Progenitor cell of endocrine pancreas (in vitro differentiated cells): Measurements from ENCODE around the gene S100A7A. TPM values are rescaled to one million over a fixed set of nuclear protein-coding genes. Genes with fewer than 3 reads are reported as not detected.

Experiments used
- DNase-seq: peaks from one replicate; pipeline ENCODE4 v3.0.0; 2021; ENCODE audit warnings: low spot score; ENCODE audit not compliant: unreplicated experiment
- H3K27ac Mint-ChIP-seq: 2 replicates; pipeline ENCODE4 v1.8.0; 2021; ENCODE audit warnings: mild to moderate bottlenecking, moderate library complexity, mixed read lengths
- H3K27me3 Mint-ChIP-seq: 2 replicates; pipeline ENCODE4 v1.8.0; 2021; ENCODE audit warnings: mixed read lengths
- H3K36me3 Mint-ChIP-seq: 2 replicates; pipeline ENCODE4 v1.8.0; 2022; ENCODE audit warnings: mixed read lengths; ENCODE audit not compliant: insufficient read depth
- H3K4me1 Mint-ChIP-seq: 2 replicates; pipeline ENCODE4 v1.8.0; 2021; ENCODE audit warnings: low read depth, mixed read lengths
- H3K4me3 Mint-ChIP-seq: 2 replicates; pipeline ENCODE4 v1.8.0; 2021; ENCODE audit warnings: low read depth, mild to moderate bottlenecking, moderate library complexity, mixed read lengths
- H3K9me3 Mint-ChIP-seq: 2 replicates; pipeline ENCODE4 v1.8.0; 2021; ENCODE audit warnings: low read depth, mixed read lengths
- CTCF ChIP-seq: fragments of 200-600 bp; sonication (generic); IDR thresholded peaks from one replicate; pipeline ENCODE4 v1.5.0; 2021; ENCODE audit warnings: antibody characterized with exemption, mild to moderate bottlenecking; ENCODE audit not compliant: unreplicated experiment
- long read RNA-seq: library from polyadenylated mRNA; unstranded; transcript quantifications from one replicate; pipeline ENCODE4 v2.0.0, GENCODE V29; 2020
- total RNA-seq: library from RNA; stranded (reverse); gene quantifications from 2 replicates; pipeline ENCODE4 v1.2.1, GENCODE V29; 2021

S100A7A gene
- not detected in 2 replicates for total RNA-seq
- long read RNA-seq, result 0 reads

GRCh38 chr1:153415850-153416570, at the start of gene S100A7A:
Gene S100A7A, plus strand, starts transcription at chr1:153416520. Its CDS starts 1,563 bp downstream, at chr1:153418083.
- no peak for DNase-seq
- Mint-ChIP-seq H3K27ac (no peak within 1 kb of the TSS), H3K27me3 (peaks cover 20% of the 10 kb centered on the region), H3K9me3 (peaks cover 12% of the 10 kb centered on the region), H3K4me1 (no peaks in the 10 kb centered on the region), H3K36me3 (no peaks in the 10 kb centered on the region), H3K4me3 (no peak within 1 kb of the TSS)
- TF ChIP-seq CTCF, result no peak

DNA sequence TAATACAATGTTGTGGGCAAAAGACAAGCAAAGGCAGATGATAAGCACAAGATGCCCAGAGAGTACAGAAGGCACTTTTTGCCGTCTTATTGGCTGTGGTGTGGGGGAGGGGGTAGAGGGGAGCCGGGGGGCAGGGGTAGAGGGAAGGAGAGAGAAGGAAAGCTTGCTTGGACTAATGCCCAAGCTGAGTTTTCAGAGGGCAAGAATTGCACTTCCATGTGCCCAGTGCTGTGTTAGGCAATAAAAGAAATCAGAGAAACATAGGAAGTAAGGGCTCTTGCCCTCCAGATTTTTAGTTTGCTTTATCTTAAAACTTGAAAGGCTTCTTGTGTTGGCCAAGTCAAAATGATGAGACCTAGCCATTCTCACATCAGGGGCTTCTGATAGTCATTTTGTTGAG, 49.2 kb upstream of the S100A7A start:
- DNase-seq, result no peak

GRCh38 chr1:153368495-153368894, 47.8 kb upstream of the S100A7A start:
- Mint-ChIP-seq H3K27ac (no peak overlapping the region), H3K4me3 (no peak overlapping the region), H3K27me3 (peaks cover 10% of the 10 kb centered on the region), H3K36me3 (no peaks in the 10 kb centered on the region), H3K9me3 (no peaks in the 10 kb centered on the region), H3K4me1 (peaks cover 7% of the 10 kb centered on the region)
- TF ChIP-seq CTCF, result no peak
- no peak for DNase-seq

More for the DNA sequence above, 49.2 kb upstream of the S100A7A start:
- Mint-ChIP-seq H3K27me3 (peaks cover 10% of the 10 kb centered on the region), H3K4me1 (peaks cover 11% of the 10 kb centered on the region), H3K36me3 (no peaks in the 10 kb centered on the region), H3K9me3 (no peaks in the 10 kb centered on the region), H3K4me3 (no peak overlapping the region), H3K27ac (no peak overlapping the region)
- no peak for TF ChIP-seq CTCF

GRCh38 chr1:153370146-153370545, 46.2 kb upstream of the S100A7A start:
- DNase-seq, result no peak
- no peak for TF ChIP-seq CTCF
- no peak overlapping the region for H3K4me3 Mint-ChIP-seq
- no peaks in the 10 kb centered on the region for H3K9me3 Mint-ChIP-seq
- no peaks in the 10 kb centered on the region for H3K36me3 Mint-ChIP-seq
- no peak overlapping the region for H3K27ac Mint-ChIP-seq
- H3K4me1 Mint-ChIP-seq, result peaks cover 7% of the 10 kb centered on the region
- peaks cover 13% of the 10 kb centered on the region for H3K27me3 Mint-ChIP-seq

DNA sequence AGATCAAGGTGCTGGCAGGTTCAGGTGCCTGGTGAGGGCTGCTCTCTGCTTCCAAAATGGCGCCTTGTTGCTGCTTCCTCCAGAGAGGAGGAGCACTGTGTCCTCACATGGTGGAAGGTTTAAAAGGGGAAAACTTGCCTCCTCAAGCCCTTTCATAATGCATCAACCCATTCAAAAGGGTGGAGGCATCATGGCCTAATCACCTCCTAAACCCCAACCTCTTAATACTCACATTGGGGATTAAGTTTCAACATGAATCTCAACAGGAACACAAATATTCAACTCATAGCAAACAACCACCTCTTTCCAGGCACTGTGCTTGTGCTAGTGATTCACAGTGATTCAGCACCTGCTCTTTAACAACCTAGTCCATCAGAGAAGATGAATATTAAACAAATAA, 45.1 kb upstream of the S100A7A start:
- Mint-ChIP-seq H3K4me1 (peaks cover 7% of the 10 kb centered on the region), H3K4me3 (no peak overlapping the region), H3K9me3 (no peaks in the 10 kb centered on the region), H3K27me3 (peaks cover 16% of the 10 kb centered on the region), H3K27ac (no peak overlapping the region), H3K36me3 (no peaks in the 10 kb centered on the region)
- no peak for DNase-seq
- TF ChIP-seq CTCF, result no peak
